A673 (cell line): Measurements from ENCODE around the gene CFD. TPM values are rescaled to one million over a fixed set of nuclear protein-coding genes. Genes with fewer than 3 reads are reported as not detected.

Source experiments
- BruUV-seq: library from RNA; stranded (reverse); fragments of 400-500 nt; replicated peaks from 2 replicates; lab custom pipeline; 2021; lab: Mats Ljungman, UMichigan
- CTCF ChIA-PET: fragments of 300-600 bp; sonication (Branson Sonifier 250); formaldehyde crosslinking; loops from one replicate; lab custom pipeline; 2022; ENCODE audit warnings: antibody characterized with exemption; lab: Charles Lee
- POLR2A ChIA-PET: fragments of 300-600 bp; sonication (Branson Sonifier 250); formaldehyde crosslinking; loops from one replicate; lab custom pipeline; 2022; ENCODE audit warnings: antibody characterized with exemption; ENCODE audit not compliant: low non-redundant PET; lab: Charles Lee
- DNase-seq: peaks from one replicate; pipeline ENCODE4 v3.0.0-alpha.2; 2015; ENCODE audit warnings: low spot score
- H3K27ac ChIP-seq: fragments of 200-600 bp; sonication (generic); 2 replicates; pipeline ENCODE4 v1.5.1; 2016; ENCODE audit warnings: mixed run types, low read depth, mild to moderate bottlenecking, mixed read lengths, antibody characterized with exemption, low read length; ENCODE audit not compliant: poor library complexity, severe bottlenecking
- H3K27me3 ChIP-seq: fragments of 200-600 bp; sonication (generic); replicated peaks from 2 replicates; pipeline ENCODE4 v1.6.1; 2017; ENCODE audit warnings: mixed run types, low read depth, mild to moderate bottlenecking, mixed read lengths, antibody characterized with exemption, low read length; ENCODE audit not compliant: insufficient read depth, poor library complexity
- H3K36me3 ChIP-seq: fragments of 200-600 bp; sonication (generic); 2 replicates; pipeline ENCODE4 v1.6.1; 2016; ENCODE audit warnings: mixed run types, mild to moderate bottlenecking, mixed read lengths, antibody characterized with exemption, low read length; ENCODE audit not compliant: insufficient read depth, poor library complexity, severe bottlenecking
- H3K4me1 ChIP-seq: fragments of 200-600 bp; sonication (generic); 2 replicates; pipeline ENCODE4 v1.6.1; 2017; ENCODE audit warnings: mixed run types, mild to moderate bottlenecking, mixed read lengths, antibody characterized with exemption, low read length; ENCODE audit not compliant: insufficient read depth, poor library complexity, severe bottlenecking
- H3K4me3 ChIP-seq: fragments of 200-600 bp; sonication (generic); 2 replicates; pipeline ENCODE4 v1.5.1; 2016; ENCODE audit warnings: low read depth, mixed run types, mild to moderate bottlenecking, mixed read lengths, low read length; ENCODE audit not compliant: poor library complexity, severe bottlenecking
- H3K9me3 ChIP-seq: fragments of 200-600 bp; sonication (generic); 2 replicates; pipeline ENCODE4 v1.6.1; 2016; ENCODE audit warnings: mixed run types, low read depth, mild to moderate bottlenecking, mixed read lengths, antibody characterized with exemption, low read length; ENCODE audit not compliant: poor library complexity, severe bottlenecking
- EZH2 ChIP-seq: fragments of 200-600 bp; sonication (generic); IDR thresholded peaks from 2 replicates; pipeline ENCODE4 v1.6.1; 2017; ENCODE audit warnings: borderline replicate concordance, low read depth, mild to moderate bottlenecking, mixed read lengths, antibody characterized with exemption, low read length; ENCODE audit not compliant: poor library complexity, severe bottlenecking
- intact Hi-C: fragments of 100-400 bp; cut with micrococcal nuclease; formaldehyde crosslinking; loops from one replicate; pipeline ENCODE4 v1.10.0; 2022; ENCODE audit not compliant: unreplicated experiment
- total RNA-seq: library from RNA; stranded (reverse); gene quantifications from 2 replicates; pipeline ENCODE4 v1.2.3, GENCODE V29; 2021
- TF ChIP-seq, protein P1 (sequence below): fragments of 300-800, 200-600 bp; sonication (generic); conservative IDR thresholded peaks from 2 replicates; pipeline ENCODE4 v1.5.1; 2017; ENCODE audit warnings: low read depth, mild to moderate bottlenecking, antibody characterized with exemption, low read length, moderate library complexity, mixed read lengths

CFD gene
- total RNA-seq, 1 experiment from 2014 or later = 1.1 TPM

DNA sequence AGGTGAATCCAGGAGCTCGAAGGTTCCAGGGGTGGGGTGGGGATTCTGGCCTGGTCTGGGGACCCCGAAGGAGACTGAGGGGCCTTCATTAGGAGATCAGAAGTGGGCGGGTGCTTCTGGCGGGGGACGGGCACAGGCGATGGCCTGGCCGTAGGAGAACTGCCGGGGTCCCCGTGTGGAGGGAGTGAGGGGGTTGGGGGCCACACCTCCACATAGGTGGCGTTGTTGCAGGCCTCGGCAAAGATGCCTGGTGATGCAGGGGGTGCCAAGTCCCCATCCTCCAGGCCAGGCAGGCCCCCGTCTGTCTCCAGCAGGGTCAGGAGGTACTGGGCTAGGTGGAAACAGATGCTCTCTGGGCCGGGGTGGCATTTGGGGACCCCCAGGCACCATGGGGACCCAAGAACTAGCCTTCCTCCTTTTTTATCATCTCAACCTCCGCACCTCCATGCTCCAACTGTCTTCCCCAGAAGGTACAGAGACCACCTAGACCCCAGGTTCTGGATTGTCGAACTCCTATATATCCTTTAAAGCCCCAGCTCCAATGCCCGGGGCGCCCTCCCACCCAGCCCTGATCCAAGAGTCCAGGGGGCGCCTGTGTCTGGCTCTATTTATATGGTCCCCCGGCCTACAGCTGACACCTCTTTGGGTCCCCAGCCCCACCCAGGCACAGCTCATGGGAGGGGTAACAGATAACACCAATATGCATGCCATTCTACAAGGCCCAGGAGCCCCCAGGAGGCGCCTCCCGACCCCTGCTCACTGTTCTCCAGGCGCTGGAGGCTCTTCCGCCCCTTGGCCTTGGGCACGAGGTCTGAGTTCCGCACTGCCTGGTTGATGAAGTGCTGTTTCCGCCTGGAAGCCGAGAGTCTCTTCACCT, 42.0 kb downstream of the CFD start:
- CTCF ChIA-PET = interaction anchor here (0.6 kb wide), 1 partner anchor 106 kb away, joined by 3 read pairs; no protein-coding TSS in a partner anchor
- H3K36me3 ChIP-seq = peaks cover 4% of the 10 kb centered on the region
- peaks cover 8% of the 10 kb centered on the region for H3K4me1 ChIP-seq
- H3K9me3 ChIP-seq = no peaks in the 10 kb centered on the region
- POLR2A ChIA-PET = interaction anchor here (0.6 kb wide), 1 partner anchor 368 kb away, joined by 14 read pairs; no protein-coding TSS in a partner anchor
- DNase-seq = no peak
- H3K4me3 ChIP-seq = no peak overlapping the region
- intact Hi-C loops = no loop called here
- TF ChIP-seq EZH2 = no peak
- TF ChIP-seq, protein P1, sequence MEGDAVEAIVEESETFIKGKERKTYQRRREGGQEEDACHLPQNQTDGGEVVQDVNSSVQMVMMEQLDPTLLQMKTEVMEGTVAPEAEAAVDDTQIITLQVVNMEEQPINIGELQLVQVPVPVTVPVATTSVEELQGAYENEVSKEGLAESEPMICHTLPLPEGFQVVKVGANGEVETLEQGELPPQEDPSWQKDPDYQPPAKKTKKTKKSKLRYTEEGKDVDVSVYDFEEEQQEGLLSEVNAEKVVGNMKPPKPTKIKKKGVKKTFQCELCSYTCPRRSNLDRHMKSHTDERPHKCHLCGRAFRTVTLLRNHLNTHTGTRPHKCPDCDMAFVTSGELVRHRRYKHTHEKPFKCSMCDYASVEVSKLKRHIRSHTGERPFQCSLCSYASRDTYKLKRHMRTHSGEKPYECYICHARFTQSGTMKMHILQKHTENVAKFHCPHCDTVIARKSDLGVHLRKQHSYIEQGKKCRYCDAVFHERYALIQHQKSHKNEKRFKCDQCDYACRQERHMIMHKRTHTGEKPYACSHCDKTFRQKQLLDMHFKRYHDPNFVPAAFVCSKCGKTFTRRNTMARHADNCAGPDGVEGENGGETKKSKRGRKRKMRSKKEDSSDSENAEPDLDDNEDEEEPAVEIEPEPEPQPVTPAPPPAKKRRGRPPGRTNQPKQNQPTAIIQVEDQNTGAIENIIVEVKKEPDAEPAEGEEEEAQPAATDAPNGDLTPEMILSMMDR = no peak
- BruUV-seq = no TSS peak
- H3K27ac ChIP-seq = no peak overlapping the region
- no peaks in the 10 kb centered on the region for H3K27me3 ChIP-seq

DNA sequence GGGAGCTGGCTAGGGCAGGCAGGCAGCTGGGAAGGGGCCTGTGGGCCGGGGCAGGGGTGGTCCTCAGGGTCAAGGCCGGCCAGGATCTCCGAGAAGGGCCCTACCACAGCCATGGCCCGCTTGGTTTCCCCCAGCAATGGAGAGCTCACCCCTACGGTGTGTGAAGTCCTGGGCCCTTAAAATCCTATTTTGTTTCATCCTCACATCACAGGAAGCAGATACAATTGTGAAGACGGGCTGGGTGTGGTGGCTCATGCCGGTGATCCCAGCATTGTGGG, 42.6 kb downstream of the CFD start:
- Histone ChIP-seq H3K9me3 (no peaks in the 10 kb centered on the region), H3K4me1 (peaks cover 8% of the 10 kb centered on the region), H3K27me3 (no peaks in the 10 kb centered on the region), H3K4me3 (no peak overlapping the region), H3K36me3 (peaks cover 4% of the 10 kb centered on the region), H3K27ac (no peak overlapping the region)
- POLR2A ChIA-PET = no interaction called here
- DNase-seq = no peak
- no peak for TF ChIP-seq EZH2
- TF ChIP-seq, protein P1 = no peak
- intact Hi-C loops = no loop called here
- CTCF ChIA-PET = no interaction called here
- BruUV-seq = no TSS peak

DNA sequence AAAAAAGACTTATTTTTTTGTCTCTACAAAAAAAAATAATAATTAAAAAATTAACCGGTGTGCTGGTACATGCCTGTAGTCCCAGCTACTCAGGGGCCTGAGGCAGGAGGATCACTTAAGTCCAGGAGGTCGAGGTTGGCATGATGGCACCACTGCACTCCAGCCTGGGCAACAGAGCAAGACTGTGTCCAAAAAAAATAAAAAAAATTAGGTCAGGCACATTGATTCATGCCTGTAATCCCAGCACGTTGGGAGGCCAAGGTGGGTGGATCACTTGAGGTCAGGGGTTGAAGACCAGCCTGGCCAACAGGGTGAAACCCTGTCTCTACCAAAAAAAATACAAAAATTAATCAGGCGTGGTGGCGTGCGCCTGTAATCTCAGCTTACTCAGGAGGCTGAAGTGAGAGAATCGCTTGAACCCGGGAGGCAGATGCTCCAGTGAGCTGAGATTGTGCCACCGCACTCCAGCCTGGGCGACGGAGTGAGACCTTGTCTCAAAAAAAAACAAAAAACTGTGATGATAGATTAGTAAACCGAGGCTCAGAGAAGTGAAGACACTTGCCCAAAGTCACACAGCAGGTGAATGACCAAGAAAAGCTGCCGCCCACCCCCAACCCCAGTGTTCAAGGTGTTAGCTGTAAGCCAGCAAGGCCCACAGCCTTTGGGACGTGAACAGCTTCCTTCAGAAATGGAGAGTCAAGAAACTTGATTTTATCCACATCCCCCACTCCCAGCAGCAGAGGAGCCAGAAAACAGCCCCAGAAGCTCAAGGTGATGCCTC, 43.2 kb downstream of the CFD start:
- Histone ChIP-seq H3K9me3 (no peaks in the 10 kb centered on the region), H3K27me3 (no peaks in the 10 kb centered on the region), H3K27ac (no peak overlapping the region), H3K4me1 (peaks cover 8% of the 10 kb centered on the region), H3K36me3 (peaks cover 4% of the 10 kb centered on the region), H3K4me3 (no peak overlapping the region)
- no TSS peak for BruUV-seq
- POLR2A ChIA-PET = interaction anchor here (0.6 kb wide), 1 partner anchor 230 kb away, joined by 3 read pairs; no protein-coding TSS in a partner anchor
- CTCF ChIA-PET = no interaction called here
- TF ChIP-seq, protein P1 = no peak
- no peak for TF ChIP-seq EZH2
- DNase-seq = no peak
- intact Hi-C loops = no loop called here
